Epithelial cell of esophagus (primary cell): ENCODE measurements around the gene CD164L2.

Experiments used
- DNase-seq: peaks from one replicate; pipeline ENCODE4 v3.0.0; 2010; ENCODE audit warnings: low read depth
- H3K4me3 ChIP-seq: 2 replicates; pipeline ENCODE4 v1.5.1; 2011; ENCODE audit warnings: mild to moderate bottlenecking, low read length, control low read depth
- TF ChIP-seq, protein P1 (sequence below): IDR thresholded peaks from 2 replicates; pipeline ENCODE4 v1.5.1; 2011; ENCODE audit warnings: low read depth, mild to moderate bottlenecking, low read length, control low read depth, inconsistent platforms; ENCODE audit not compliant: insufficient read depth; ENCODE audit errors: missing control alignments

CD164L2 gene

DNA sequence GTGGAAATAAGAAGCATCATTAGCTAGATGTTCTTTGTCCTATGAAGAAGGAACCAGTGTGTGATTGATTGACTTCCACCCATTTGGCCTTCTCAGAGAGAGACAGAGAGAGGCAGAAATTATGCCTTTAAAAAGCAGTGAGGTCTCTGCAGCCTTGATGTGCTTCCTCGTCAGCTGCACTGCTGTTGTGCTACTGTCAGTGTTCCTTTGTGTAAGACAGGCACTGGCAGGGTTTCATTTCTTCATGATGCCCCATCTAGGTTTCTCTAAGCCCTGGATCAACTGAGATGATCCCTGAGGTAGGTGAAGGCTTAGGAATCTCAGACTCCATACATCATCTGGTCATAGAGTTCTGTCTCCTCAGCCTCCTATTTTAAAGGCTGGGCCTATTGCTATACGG lies 44.2 kb upstream of the CD164L2 start:
- TF ChIP-seq, protein P1, sequence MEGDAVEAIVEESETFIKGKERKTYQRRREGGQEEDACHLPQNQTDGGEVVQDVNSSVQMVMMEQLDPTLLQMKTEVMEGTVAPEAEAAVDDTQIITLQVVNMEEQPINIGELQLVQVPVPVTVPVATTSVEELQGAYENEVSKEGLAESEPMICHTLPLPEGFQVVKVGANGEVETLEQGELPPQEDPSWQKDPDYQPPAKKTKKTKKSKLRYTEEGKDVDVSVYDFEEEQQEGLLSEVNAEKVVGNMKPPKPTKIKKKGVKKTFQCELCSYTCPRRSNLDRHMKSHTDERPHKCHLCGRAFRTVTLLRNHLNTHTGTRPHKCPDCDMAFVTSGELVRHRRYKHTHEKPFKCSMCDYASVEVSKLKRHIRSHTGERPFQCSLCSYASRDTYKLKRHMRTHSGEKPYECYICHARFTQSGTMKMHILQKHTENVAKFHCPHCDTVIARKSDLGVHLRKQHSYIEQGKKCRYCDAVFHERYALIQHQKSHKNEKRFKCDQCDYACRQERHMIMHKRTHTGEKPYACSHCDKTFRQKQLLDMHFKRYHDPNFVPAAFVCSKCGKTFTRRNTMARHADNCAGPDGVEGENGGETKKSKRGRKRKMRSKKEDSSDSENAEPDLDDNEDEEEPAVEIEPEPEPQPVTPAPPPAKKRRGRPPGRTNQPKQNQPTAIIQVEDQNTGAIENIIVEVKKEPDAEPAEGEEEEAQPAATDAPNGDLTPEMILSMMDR, result no peak
- H3K4me3 ChIP-seq, result no peak overlapping the region
- no peak for DNase-seq

- no peak for DNase-seq
- no peak overlapping the region for H3K4me3 ChIP-seq
- TF ChIP-seq, protein P1, result no peak
These were observed 40.6 kb upstream of the CD164L2 start for GRCh38 chr1:27423709-27424108.

DNA sequence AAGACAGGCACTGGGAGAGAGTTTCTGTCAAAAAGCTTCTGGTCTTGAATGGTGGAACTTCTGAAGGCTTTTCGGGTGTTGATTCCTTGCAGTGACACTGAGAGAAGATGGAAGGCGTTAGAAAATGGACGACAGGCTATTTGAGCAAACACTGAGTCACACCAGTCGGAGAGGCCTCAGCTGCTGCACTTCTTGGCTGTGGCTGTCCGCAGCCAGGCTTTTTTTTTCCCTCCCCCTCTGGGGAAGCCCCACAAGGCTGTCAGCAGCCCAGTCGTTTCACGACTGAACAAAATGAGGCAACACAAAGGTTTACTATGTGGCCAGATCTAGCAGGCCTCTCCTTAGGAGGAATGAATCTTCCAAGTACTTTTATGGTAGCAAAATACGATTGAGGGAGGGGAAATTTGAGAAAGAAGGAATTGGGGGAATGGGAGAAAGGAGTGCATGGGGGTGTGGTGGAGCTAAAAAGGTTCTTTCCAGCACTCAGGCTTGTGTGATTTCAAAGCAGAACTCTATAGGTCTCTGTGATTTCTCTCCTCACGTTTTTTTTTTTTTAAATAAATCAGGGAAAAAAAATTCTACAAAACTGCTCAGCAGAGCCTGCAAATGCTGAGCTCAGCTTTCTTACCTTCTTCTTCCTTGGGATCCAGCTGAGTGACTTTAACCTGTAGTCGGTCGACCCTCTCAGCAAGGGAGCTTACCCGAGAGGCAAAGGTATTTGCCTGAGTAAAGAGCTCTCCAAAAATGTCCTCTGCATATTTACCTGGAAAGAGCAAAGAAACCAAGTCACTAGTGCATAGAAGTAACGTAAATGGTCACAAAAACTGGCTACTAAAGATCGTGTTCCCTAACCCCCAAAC lies 35.4 kb upstream of the CD164L2 start:
- H3K4me3 ChIP-seq, result no peak overlapping the region
- peak; percentile 94 for DNase-seq
- TF ChIP-seq, protein P1, result no peak

GRCh38 chr1:27417713-27418112 lies 34.6 kb upstream of the CD164L2 start:
- TF ChIP-seq, protein P1, result no peak
- DNase-seq, result no peak
- H3K4me3 ChIP-seq, result no peak overlapping the region

DNA sequence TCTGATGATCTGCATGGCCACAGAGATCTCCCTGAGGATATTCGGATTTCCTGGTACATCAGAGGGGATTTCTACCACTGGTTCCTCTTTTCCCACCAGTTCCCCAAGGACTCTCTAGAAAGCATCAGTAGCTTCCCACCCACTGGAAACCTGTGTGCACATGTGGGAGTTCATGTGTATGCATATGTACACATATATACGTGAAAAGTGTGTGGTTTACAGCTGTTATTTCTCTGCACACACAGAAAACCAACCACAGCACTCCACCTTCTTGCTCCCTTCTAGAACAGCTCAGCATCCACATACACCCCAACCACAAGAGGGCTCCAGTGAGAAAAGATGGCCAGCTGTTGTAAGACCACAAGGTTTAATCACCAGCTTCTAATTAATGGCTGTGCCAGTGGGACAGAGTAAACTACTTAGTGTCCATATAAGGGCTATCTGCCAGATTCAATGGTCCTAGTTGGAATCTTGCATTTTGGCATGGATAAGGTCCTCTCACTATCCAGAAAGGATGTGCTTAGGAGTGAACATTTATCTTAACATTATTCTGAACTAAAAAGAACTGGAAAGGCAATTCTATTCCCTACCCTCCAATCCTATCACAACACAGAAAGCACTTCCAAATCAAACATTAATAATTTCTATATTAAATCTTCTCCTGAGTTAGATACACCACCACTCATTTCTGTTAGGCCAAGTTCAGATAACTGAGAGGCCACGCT lies 33.4 kb upstream of the CD164L2 start:
- DNase-seq, result peak; percentile 81
- no peak overlapping the region for H3K4me3 ChIP-seq
- TF ChIP-seq, protein P1, result peak; percentile 77

- no peak for DNase-seq
- TF ChIP-seq, protein P1, result no peak
- no peak overlapping the region for H3K4me3 ChIP-seq
These were observed 31.0 kb upstream of the CD164L2 start for GRCh38 chr1:27414091-27414490.
